ENCODE results near the gene UACA. TPM values are rescaled to one million over a fixed set of nuclear protein-coding genes. Genes with fewer than 3 reads are reported as not detected.

Gene UACA
- total and polyA plus RNA-seq, 2 experiments from 2014 or later: 21.5 to 35.8 TPM

GRCh38 chr15:70799667-70800450, 36.5 kb upstream of the UACA start:
- TF ChIP-seq NANOG (IDR thresholded peaks at IDR 0.05; ENCODE audit: borderline replicate concordance): no peak
- no peak for TF ChIP-seq ZNF114 (CRISPR knock-in tag; IDR thresholded peaks at IDR 0.05)
- no peak for TF ChIP-seq ETS1 (IDR thresholded peaks at IDR 0.05)
- TF ChIP-seq ZNF331 (CRISPR knock-in tag; IDR thresholded peaks at IDR 0.05; ENCODE audit: low read depth): no peak
- TF ChIP-seq, protein P1, sequence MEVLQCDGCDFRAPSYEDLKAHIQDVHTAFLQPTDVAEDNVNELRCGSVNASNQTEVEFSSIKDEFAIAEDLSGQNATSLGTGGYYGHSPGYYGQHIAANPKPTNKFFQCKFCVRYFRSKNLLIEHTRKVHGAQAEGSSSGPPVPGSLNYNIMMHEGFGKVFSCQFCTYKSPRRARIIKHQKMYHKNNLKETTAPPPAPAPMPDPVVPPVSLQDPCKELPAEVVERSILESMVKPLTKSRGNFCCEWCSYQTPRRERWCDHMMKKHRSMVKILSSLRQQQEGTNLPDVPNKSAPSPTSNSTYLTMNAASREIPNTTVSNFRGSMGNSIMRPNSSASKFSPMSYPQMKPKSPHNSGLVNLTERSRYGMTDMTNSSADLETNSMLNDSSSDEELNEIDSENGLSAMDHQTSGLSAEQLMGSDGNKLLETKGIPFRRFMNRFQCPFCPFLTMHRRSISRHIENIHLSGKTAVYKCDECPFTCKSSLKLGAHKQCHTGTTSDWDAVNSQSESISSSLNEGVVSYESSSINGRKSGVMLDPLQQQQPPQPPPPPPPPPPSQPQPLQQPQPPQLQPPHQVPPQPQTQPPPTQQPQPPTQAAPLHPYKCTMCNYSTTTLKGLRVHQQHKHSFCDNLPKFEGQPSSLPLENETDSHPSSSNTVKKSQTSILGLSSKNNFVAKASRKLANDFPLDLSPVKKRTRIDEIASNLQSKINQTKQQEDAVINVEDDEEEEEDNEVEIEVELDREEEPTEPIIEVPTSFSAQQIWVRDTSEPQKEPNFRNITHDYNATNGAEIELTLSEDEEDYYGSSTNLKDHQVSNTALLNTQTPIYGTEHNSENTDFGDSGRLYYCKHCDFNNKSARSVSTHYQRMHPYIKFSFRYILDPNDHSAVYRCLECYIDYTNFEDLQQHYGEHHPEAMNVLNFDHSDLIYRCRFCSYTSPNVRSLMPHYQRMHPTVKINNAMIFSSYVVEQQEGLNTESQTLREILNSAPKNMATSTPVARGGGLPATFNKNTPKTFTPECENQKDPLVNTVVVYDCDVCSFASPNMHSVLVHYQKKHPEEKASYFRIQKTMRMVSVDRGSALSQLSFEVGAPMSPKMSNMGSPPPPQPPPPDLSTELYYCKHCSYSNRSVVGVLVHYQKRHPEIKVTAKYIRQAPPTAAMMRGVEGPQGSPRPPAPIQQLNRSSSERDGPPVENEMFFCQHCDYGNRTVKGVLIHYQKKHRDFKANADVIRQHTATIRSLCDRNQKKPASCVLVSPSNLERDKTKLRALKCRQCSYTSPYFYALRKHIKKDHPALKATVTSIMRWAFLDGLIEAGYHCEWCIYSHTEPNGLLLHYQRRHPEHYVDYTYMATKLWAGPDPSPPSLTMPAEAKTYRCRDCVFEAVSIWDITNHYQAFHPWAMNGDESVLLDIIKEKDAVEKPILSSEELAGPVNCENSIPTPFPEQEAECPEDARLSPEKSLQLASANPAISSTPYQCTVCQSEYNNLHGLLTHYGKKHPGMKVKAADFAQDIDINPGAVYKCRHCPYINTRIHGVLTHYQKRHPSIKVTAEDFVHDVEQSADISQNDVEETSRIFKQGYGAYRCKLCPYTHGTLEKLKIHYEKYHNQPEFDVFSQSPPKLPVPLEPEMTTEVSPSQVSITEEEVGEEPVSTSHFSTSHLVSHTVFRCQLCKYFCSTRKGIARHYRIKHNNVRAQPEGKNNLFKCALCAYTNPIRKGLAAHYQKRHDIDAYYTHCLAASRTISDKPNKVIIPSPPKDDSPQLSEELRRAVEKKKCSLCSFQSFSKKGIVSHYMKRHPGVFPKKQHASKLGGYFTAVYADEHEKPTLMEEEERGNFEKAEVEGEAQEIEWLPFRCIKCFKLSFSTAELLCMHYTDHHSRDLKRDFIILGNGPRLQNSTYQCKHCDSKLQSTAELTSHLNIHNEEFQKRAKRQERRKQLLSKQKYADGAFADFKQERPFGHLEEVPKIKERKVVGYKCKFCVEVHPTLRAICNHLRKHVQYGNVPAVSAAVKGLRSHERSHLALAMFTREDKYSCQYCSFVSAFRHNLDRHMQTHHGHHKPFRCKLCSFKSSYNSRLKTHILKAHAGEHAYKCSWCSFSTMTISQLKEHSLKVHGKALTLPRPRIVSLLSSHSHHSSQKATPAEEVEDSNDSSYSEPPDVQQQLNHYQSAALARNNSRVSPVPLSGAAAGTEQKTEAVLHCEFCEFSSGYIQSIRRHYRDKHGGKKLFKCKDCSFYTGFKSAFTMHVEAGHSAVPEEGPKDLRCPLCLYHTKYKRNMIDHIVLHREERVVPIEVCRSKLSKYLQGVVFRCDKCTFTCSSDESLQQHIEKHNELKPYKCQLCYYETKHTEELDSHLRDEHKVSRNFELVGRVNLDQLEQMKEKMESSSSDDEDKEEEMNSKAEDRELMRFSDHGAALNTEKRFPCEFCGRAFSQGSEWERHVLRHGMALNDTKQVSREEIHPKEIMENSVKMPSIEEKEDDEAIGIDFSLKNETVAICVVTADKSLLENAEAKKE (CRISPR knock-in tag; IDR thresholded peaks at IDR 0.05): no peak
- no peak for TF ChIP-seq STAT1 (IDR thresholded peaks at IDR 0.05; ENCODE audit: unreplicated experiment)
- no peak for TF ChIP-seq CREB1 (CRISPR knock-in tag; IDR thresholded peaks at IDR 0.05; ENCODE audit: low read depth)
- no peak for TF ChIP-seq EZH2 (IDR thresholded peaks at IDR 0.05; ENCODE audit: low read depth, unreplicated experiment)
- no peak for TF ChIP-seq JUNB (IDR thresholded peaks at IDR 0.05; ENCODE audit: unreplicated experiment)
- no peak for TF ChIP-seq POLR2AphosphoS5 (IDR thresholded peaks at IDR 0.05; ENCODE audit: low read depth)
- no peak for TF ChIP-seq CTCF (conservative IDR thresholded peaks at IDR 0.05; ENCODE audit: low read depth in 2 of 2)
- no peak for TF ChIP-seq EZH2phosphoT487 (IDR thresholded peaks at IDR 0.05; ENCODE audit: unreplicated experiment)
- no peak for TF ChIP-seq REST (IDR thresholded peaks at IDR 0.05; ENCODE audit: unreplicated experiment)

More at GRCh38 chr15:70799667-70800450, 36.5 kb upstream of the UACA start:
- no peaks in the 10 kb centered on the region for H3K27me3 ChIP-seq (ENCODE audit: insufficient read depth)
- no peak overlapping the region for H3K4me3 ChIP-seq
- H3K4me1 Mint-ChIP-seq: no peaks in the 10 kb centered on the region
- no peaks in the 10 kb centered on the region for H3K79me2 ChIP-seq (replicated peaks; ENCODE audit: insufficient read depth)
- H3K4me2 ChIP-seq: no peak overlapping the region
- no peaks in the 10 kb centered on the region for H3K9me2 ChIP-seq (ENCODE audit: insufficient read depth)
- H4K20me1 ChIP-seq (replicated peaks; ENCODE audit: insufficient read depth): no peaks in the 10 kb centered on the region
- H3K27me3 Mint-ChIP-seq (ENCODE audit: insufficient read depth, low read depth, poor library complexity): no peaks in the 10 kb centered on the region
- ATAC-seq (no peak), DNase-seq (ENCODE audit: low spot score) (no peak)
- no peaks in the 10 kb centered on the region for H3K36me3 ChIP-seq (ENCODE audit: insufficient read depth)
- no peak overlapping the region for H2AFZ ChIP-seq
- H3K4me1 ChIP-seq (ENCODE audit: insufficient read depth): no peaks in the 10 kb centered on the region
- no peak overlapping the region for H3K4me3 Mint-ChIP-seq
- no peaks in the 10 kb centered on the region; the same call in 2 of the 3 replicates for H3K9me3 Mint-ChIP-seq
- no peaks in the 10 kb centered on the region for H3F3A ChIP-seq (replicated peaks; ENCODE audit: low read depth)
- no peaks in the 10 kb centered on the region; the same call in 2 of the 3 replicates for H3K36me3 Mint-ChIP-seq (ENCODE audit: low read depth)
- H3K27ac Mint-ChIP-seq: no peak overlapping the region
- H3K27ac ChIP-seq (ENCODE audit: low read depth): no peak overlapping the region

Measured in GM23338 (cell line).